HepG2 (cell line): Measurements from ENCODE around the gene MED12.

ENCODE experiments used
- EP300 ChIP-seq, 3 experiments: sonication (generic) in 1 of 3; formaldehyde crosslinking in 1 of 3; IDR thresholded peaks; 2 replicates each; pipeline versions ENCODE4 v1.5.1 to v1.6.1; 2011 to 2020; ENCODE audit warnings: low read depth in 2 of 3, low read length in 2 of 3, borderline replicate concordance in 1 of 3, improper control_type of control experiment in 1 of 3, mild to moderate bottlenecking in 1 of 3, missing genetic modification reagents in 1 of 3, moderate library complexity in 1 of 3
- HNF4G ChIP-seq, 2 experiments: sonication (generic) in 1 of 2; formaldehyde crosslinking in 1 of 2; IDR thresholded peaks; 2 replicates each; pipeline versions ENCODE4 v1.4.0 to v1.6.1; 2011 to 2020; ENCODE audit warnings: borderline replicate concordance in 2 of 2, low read depth in 2 of 2, mild to moderate bottlenecking in 2 of 2, low read length in 1 of 2, missing genetic modification reagents in 1 of 2, moderate library complexity in 1 of 2
- HOXA7 ChIP-seq: sonication (generic); formaldehyde crosslinking; IDR thresholded peaks from 2 replicates; pipeline ENCODE4 v1.8.1; 2022; ENCODE audit warnings: mild to moderate bottlenecking, missing genetic modification reagents, moderate library complexity
- IRX3 ChIP-seq: sonication (generic); formaldehyde crosslinking; IDR thresholded peaks from 2 replicates; pipeline ENCODE4 v1.8.1; 2023; ENCODE audit warnings: mild to moderate bottlenecking, low read depth, missing genetic modification reagents, borderline replicate concordance
- NBN ChIP-seq: fragments of 450-650 bp; conservative IDR thresholded peaks from 2 replicates; pipeline ENCODE4 v1.6.1; 2017
- RAD51 ChIP-seq: fragments of 450-650 bp; IDR thresholded peaks from 2 replicates; pipeline ENCODE4 v1.6.1; 2016; ENCODE audit warnings: borderline replicate concordance
- SMC3 ChIP-seq: IDR thresholded peaks from 2 replicates; pipeline ENCODE4 v1.6.1; 2011; ENCODE audit warnings: low read length, improper control_type of control experiment
- ZBTB3 ChIP-seq: sonication (generic); formaldehyde crosslinking; IDR thresholded peaks from 2 replicates; pipeline ENCODE4 v1.4.0; 2020; ENCODE audit warnings: low read depth, mild to moderate bottlenecking, moderate library complexity, missing genetic modification reagents, borderline replicate concordance
- ZNF552 ChIP-seq: sonication (generic); formaldehyde crosslinking; IDR thresholded peaks from 2 replicates; pipeline ENCODE4 v1.9.0; 2022; ENCODE audit warnings: missing genetic modification reagents, mild to moderate bottlenecking, borderline replicate concordance
- TF ChIP-seq, protein P1 (sequence below): sonication (generic); formaldehyde crosslinking; IDR thresholded peaks from 2 replicates; pipeline ENCODE4 v1.4.0; 2020; ENCODE audit warnings: missing genetic modification reagents

- TF ChIP-seq HOXA7 (CRISPR knock-in tag) (no peak), HNF4G (IDR thresholded peaks at IDR 0.05; ENCODE audit: borderline replicate concordance, low read depth, low read length) (no peak), HNF4G (CRISPR knock-in tag; IDR thresholded peaks at IDR 0.05; ENCODE audit: borderline replicate concordance, low read depth) (no peak), EP300 (IDR thresholded peaks at IDR 0.05; ENCODE audit: low read depth in 2 of 2, low read length in 2 of 2) (no peak), EP300 (CRISPR knock-in tag; IDR thresholded peaks at IDR 0.05; ENCODE audit: borderline replicate concordance) (no peak), RAD51 (no peak), NBN (no peak), ZNF552 (CRISPR knock-in tag) (no peak), IRX3 (CRISPR knock-in tag) (no peak), SMC3 (no peak), ZBTB3 (CRISPR knock-in tag) (no peak)
- TF ChIP-seq, protein P1, sequence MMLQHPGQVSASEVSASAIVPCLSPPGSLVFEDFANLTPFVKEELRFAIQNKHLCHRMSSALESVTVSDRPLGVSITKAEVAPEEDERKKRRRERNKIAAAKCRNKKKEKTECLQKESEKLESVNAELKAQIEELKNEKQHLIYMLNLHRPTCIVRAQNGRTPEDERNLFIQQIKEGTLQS (CRISPR knock-in tag) = no peak
Observed at GRCh38 chrX:71151366-71151765, 33.0 kb downstream of the MED12 start.
